ENCODE measurements around the gene HNRNPA2B1. TPM values are rescaled to one million over a fixed set of nuclear protein-coding genes. Genes with fewer than 3 reads are reported as not detected.

Gene HNRNPA2B1
- polyA plus RNA-seq, 1 of the 3 experiments (the other 2 are of a cell fraction): 483 TPM

DNA sequence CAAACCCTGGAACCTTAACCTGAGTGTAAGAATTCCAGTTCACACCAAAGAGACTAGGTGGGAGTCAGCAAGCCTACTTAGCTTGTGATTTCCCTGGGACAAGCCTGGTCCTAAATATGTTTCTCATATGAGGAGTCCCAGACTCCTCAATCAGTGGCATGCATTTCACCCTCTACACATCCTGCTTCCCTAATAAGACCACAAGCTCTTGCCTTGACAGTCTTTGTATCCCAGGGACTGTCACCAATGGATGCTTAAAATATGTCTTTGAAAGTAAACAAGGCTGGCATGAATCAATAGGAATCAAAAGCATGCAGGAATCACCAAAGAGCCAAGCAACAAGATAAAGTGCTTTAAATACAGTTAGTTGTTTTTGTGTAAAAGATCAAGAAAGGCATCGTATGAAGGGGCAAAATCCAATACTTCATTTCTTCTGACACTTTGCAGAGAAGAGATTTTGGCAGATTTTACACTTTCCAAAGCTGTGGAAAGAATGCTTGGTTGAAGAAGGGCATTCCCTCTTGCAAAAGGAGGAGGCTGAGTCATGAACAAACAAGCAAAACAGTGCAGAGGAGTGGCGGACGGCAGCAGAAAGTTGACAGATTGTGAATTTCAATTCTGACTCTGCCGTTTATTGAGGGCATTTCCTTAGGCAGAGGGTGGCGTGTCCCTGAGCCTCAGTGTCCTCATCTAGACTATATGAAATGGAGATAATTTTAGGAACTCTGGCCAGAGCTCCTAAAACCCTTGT lies 57.1 kb downstream of the HNRNPA2B1 start:
- POLR2A ChIA-PET: interaction anchor here (1.5 kb wide), 1 partner anchor 8 kb away, joined by 3 read pairs; the partner anchor contains the start of gene NFE2L3
- Histone ChIP-seq H3K27ac (ENCODE audit: low read depth in 2 of 2, low read length in 1 of 2) (no peak overlapping the region), H3K4me1 (ENCODE audit: control insufficient read depth in 1 of 2, insufficient read depth in 2 of 2, low read depth in 1 of 2, low read length in 1 of 2) (no peaks in the 10 kb centered on the region; a peak in 1 of 4 replicates), H3K9ac (no peak overlapping the region), H3F3A (replicated peaks; ENCODE audit: insufficient read depth) (no peaks in the 10 kb centered on the region), H3K9me2 (no peaks in the 10 kb centered on the region), H3K36me3 (replicated peaks in 1 of 2; ENCODE audit: control insufficient read depth in 1 of 2, insufficient read depth in 2 of 2, low read length in 1 of 2) (no peaks in the 10 kb centered on the region), H3K4me2 (no peak overlapping the region), H4K20me1 (ENCODE audit: insufficient read depth) (no peaks in the 10 kb centered on the region), H2AFZ (ENCODE audit: low read depth) (no peak overlapping the region), H3K27me3 (ENCODE audit: insufficient read depth) (no peaks in the 10 kb centered on the region), H3K9me3 (no peaks in the 10 kb centered on the region), H3K4me3 (ENCODE audit: low read depth in 2 of 2, low read length in 1 of 2) (no peak overlapping the region), H3K79me2 (ENCODE audit: insufficient read depth) (no peaks in the 10 kb centered on the region)
- DNase-seq: no peak
- CTCF ChIA-PET: interaction anchor here (1.0 to 1.8 kb wide), 8 partner anchors 15 to 524 kb away, joined by 3 to 7 read pairs (median 4); no protein-coding TSS in a partner anchor
- no peak for TF ChIP-seq TCF12 (IDR thresholded peaks at IDR 0.05)
- no peak for TF ChIP-seq EZH2phosphoT487 (IDR thresholded peaks at IDR 0.05; ENCODE audit: borderline replicate concordance, low read depth)
- no peak for TF ChIP-seq RXRA (IDR thresholded peaks at IDR 0.05; ENCODE audit: borderline replicate concordance, low read depth)
- TF ChIP-seq ELF1 (IDR thresholded peaks at IDR 0.05): no peak
- TF ChIP-seq, protein P1, sequence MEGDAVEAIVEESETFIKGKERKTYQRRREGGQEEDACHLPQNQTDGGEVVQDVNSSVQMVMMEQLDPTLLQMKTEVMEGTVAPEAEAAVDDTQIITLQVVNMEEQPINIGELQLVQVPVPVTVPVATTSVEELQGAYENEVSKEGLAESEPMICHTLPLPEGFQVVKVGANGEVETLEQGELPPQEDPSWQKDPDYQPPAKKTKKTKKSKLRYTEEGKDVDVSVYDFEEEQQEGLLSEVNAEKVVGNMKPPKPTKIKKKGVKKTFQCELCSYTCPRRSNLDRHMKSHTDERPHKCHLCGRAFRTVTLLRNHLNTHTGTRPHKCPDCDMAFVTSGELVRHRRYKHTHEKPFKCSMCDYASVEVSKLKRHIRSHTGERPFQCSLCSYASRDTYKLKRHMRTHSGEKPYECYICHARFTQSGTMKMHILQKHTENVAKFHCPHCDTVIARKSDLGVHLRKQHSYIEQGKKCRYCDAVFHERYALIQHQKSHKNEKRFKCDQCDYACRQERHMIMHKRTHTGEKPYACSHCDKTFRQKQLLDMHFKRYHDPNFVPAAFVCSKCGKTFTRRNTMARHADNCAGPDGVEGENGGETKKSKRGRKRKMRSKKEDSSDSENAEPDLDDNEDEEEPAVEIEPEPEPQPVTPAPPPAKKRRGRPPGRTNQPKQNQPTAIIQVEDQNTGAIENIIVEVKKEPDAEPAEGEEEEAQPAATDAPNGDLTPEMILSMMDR (IDR thresholded peaks at IDR 0.05): no peak
- no peak for TF ChIP-seq JUND (IDR thresholded peaks at IDR 0.05)
- no peak for TF ChIP-seq SIN3A (IDR thresholded peaks at IDR 0.05; ENCODE audit: borderline replicate concordance, low read depth, low read length)
- TF ChIP-seq RCOR1 (IDR thresholded peaks at IDR 0.05; ENCODE audit: low read length): no peak
- TF ChIP-seq, protein P2, sequence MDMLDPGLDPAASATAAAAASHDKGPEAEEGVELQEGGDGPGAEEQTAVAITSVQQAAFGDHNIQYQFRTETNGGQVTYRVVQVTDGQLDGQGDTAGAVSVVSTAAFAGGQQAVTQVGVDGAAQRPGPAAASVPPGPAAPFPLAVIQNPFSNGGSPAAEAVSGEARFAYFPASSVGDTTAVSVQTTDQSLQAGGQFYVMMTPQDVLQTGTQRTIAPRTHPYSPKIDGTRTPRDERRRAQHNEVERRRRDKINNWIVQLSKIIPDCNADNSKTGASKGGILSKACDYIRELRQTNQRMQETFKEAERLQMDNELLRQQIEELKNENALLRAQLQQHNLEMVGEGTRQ (IDR thresholded peaks at IDR 0.05; ENCODE audit: borderline replicate concordance, low read depth, low read length): no peak
- no peak for TF ChIP-seq SMC3 (IDR thresholded peaks at IDR 0.05; ENCODE audit: low read depth, low read length)
- TF ChIP-seq NFIC (IDR thresholded peaks at IDR 0.05; ENCODE audit: borderline replicate concordance): no peak
- TF ChIP-seq POLR2AphosphoS5 (IDR thresholded peaks at IDR 0.05; ENCODE audit: low read depth, low read length): no peak
- TF ChIP-seq, protein P3, sequence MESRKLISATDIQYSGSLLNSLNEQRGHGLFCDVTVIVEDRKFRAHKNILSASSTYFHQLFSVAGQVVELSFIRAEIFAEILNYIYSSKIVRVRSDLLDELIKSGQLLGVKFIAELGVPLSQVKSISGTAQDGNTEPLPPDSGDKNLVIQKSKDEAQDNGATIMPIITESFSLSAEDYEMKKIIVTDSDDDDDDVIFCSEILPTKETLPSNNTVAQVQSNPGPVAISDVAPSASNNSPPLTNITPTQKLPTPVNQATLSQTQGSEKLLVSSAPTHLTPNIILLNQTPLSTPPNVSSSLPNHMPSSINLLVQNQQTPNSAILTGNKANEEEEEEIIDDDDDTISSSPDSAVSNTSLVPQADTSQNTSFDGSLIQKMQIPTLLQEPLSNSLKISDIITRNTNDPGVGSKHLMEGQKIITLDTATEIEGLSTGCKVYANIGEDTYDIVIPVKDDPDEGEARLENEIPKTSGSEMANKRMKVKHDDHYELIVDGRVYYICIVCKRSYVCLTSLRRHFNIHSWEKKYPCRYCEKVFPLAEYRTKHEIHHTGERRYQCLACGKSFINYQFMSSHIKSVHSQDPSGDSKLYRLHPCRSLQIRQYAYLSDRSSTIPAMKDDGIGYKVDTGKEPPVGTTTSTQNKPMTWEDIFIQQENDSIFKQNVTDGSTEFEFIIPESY (IDR thresholded peaks at IDR 0.05; ENCODE audit: borderline replicate concordance, low read depth): no peak
- TF ChIP-seq, protein P4, sequence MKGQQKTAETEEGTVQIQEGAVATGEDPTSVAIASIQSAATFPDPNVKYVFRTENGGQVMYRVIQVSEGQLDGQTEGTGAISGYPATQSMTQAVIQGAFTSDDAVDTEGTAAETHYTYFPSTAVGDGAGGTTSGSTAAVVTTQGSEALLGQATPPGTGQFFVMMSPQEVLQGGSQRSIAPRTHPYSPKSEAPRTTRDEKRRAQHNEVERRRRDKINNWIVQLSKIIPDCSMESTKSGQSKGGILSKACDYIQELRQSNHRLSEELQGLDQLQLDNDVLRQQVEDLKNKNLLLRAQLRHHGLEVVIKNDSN (IDR thresholded peaks at IDR 0.05; ENCODE audit: borderline replicate concordance, low read depth): no peak
- 62% methylated on average over 5 of the region's 5 CpGs for WGBS (ENCODE audit: low lambda C conversion rate)
